K562 treated with DMSO at 1 percent for 48 hours (cell line): ENCODE data around the gene CCDC8. TPM values are rescaled to one million over a fixed set of nuclear protein-coding genes. Genes with fewer than 3 reads are reported as not detected.

Source experiments
- total RNA-seq: library from RNA; unstranded; fragments of 300-600 nt; gene quantifications from 2 replicates; pipeline ENCODE4 v1.2.3, GENCODE V29; 2022; ENCODE audit warnings: low replicate concordance; ENCODE audit errors: extremely low read depth

CCDC8 gene
- total RNA-seq: not detected in 2 replicates

GRCh38 chr19:46413262-46414031 lies at the start of gene CCDC8:
CCDC8 (minus strand) TSS chr19:46413564; CDS start chr19:46412810, 754 bp downstream.

GRCh38 chr19:46428239-46429135 lies 15.1 kb upstream of the CCDC8 start, which contains the start of gene PNMA8C:
PNMA8C (minus strand) TSS chr19:46428936; CDS start chr19:46428359, 577 bp downstream.

Other genes starting within 250 kb of the CCDC8 start
- gene IGFL1, start 183.8 kb downstream of the CCDC8 start, total RNA-seq: not detected in 2 replicates
- gene HIF3A, start 116.5 kb downstream of the CCDC8 start, total RNA-seq: not detected in 2 replicates
- gene PPP5C, start 66.5 kb downstream of the CCDC8 start, total RNA-seq: 456 TPM in 1 of 2 replicates, not detected in the other
- gene PNMA8C, start 15.4 kb upstream of the CCDC8 start, total RNA-seq: not detected in 2 replicates
- not detected in 2 replicates for gene PNMA8A, start 58.0 kb upstream of the CCDC8 start, total RNA-seq
- gene PNMA8B, start 82.3 kb upstream of the CCDC8 start, total RNA-seq: not detected in 2 replicates
- 341 TPM in 1 of 2 replicates, not detected in the other for gene CALM3, start 187.8 kb upstream of the CCDC8 start, total RNA-seq
- not detected in 2 replicates for gene PTGIR, start 211.5 kb upstream of the CCDC8 start, total RNA-seq
- not detected in 2 replicates for gene GNG8, start 222.6 kb upstream of the CCDC8 start, total RNA-seq
- not detected in 2 replicates for gene DACT3, start 247.6 kb upstream of the CCDC8 start, total RNA-seq